VCaP (cell line): ENCODE measurements around the gene KHDRBS1.

Experiments used
- H3K27ac ChIP-seq: fragments of 450-650 bp; 2 replicates; pipeline ENCODE4 v1.5.1; 2017
- CTCF ChIP-seq: fragments of 450-650 bp; conservative IDR thresholded peaks from 2 replicates; pipeline ENCODE4 v1.5.1; 2017; ENCODE audit warnings: mild to moderate bottlenecking, moderate library complexity

Gene KHDRBS1

GRCh38 chr1:32040711-32041110 is 27.0 kb downstream of the KHDRBS1 start:
- no peak for TF ChIP-seq CTCF
- H3K27ac ChIP-seq, result no peak overlapping the region

GRCh38 chr1:32042330-32042729 is 28.7 kb downstream of the KHDRBS1 start:
- no peak for TF ChIP-seq CTCF
- no peak overlapping the region for H3K27ac ChIP-seq

- no peak for TF ChIP-seq CTCF
- H3K27ac ChIP-seq, result no peak overlapping the region
Measured at GRCh38 chr1:32044234-32044633, 30.6 kb downstream of the KHDRBS1 start.

GRCh38 chr1:32045772-32046171 is 32.1 kb downstream of the KHDRBS1 start:
- no peak overlapping the region for H3K27ac ChIP-seq
- no peak for TF ChIP-seq CTCF

GRCh38 chr1:32047701-32048100 is 34.0 kb downstream of the KHDRBS1 start:
- H3K27ac ChIP-seq, result no peak overlapping the region
- no peak for TF ChIP-seq CTCF

- no peak overlapping the region for H3K27ac ChIP-seq
- TF ChIP-seq CTCF, result no peak
Measured at GRCh38 chr1:32048440-32048839, 34.8 kb downstream of the KHDRBS1 start.

GRCh38 chr1:32051706-32052105 is 38.0 kb downstream of the KHDRBS1 start:
- TF ChIP-seq CTCF, result no peak

GRCh38 chr1:32052887-32053286 is 39.2 kb downstream of the KHDRBS1 start:
- TF ChIP-seq CTCF, result no peak
- H3K27ac ChIP-seq, result no peak overlapping the region

More at GRCh38 chr1:32051706-32052105, 38.0 kb downstream of the KHDRBS1 start:
- no peak overlapping the region for H3K27ac ChIP-seq
